BLaER1 treated with 17β-estradiol and CSF1 and Interleukin-3, amounts not matched to agents 10 nM and 100 nM (cell line): Measurements from ENCODE around the gene IVL.

Source experiments
- H3K27ac ChIP-seq, 11 experiments: shearing (Covaris generic); formaldehyde crosslinking; 2 replicates each; pipeline ENCODE4 v1.8.1; 2022
- H3K27me3 ChIP-seq, 11 experiments: shearing (Covaris generic); formaldehyde crosslinking; 2 replicates each; pipeline ENCODE4 v1.8.1; 2022
- H3K36me3 ChIP-seq, 11 experiments: shearing (Covaris generic); formaldehyde crosslinking; 2 replicates each; pipeline ENCODE4 v1.8.1; 2022
- H3K4me1 ChIP-seq, 10 experiments: shearing (Covaris generic); formaldehyde crosslinking; 2 replicates each; pipeline ENCODE4 v1.8.1; 2022
- H3K4me2 ChIP-seq, 11 experiments: shearing (Covaris generic); formaldehyde crosslinking; 2 replicates each; pipeline ENCODE4 v1.8.1; 2022
- H3K4me3 ChIP-seq, 10 experiments: shearing (Covaris generic); formaldehyde crosslinking; 2 replicates each; pipeline ENCODE4 v1.8.1; 2022
- H3K9ac ChIP-seq, 11 experiments: shearing (Covaris generic); formaldehyde crosslinking; 2 replicates each; pipeline ENCODE4 v1.8.1; 2022
- H3K9me3 ChIP-seq, 11 experiments: shearing (Covaris generic); formaldehyde crosslinking; replicated peaks in 1 of 11; 2 replicates each; pipeline ENCODE4 v1.8.1; 2022
- H4K20me1 ChIP-seq, 11 experiments: shearing (Covaris generic); formaldehyde crosslinking; 2 replicates each; pipeline ENCODE4 v1.8.1; 2022
- Cebpa-rat ChIP-seq, 11 experiments: shearing (Covaris generic); IDR thresholded peaks; 2 replicates each; pipeline ENCODE4 v1.8.1; 2022

The IVL gene

DNA sequence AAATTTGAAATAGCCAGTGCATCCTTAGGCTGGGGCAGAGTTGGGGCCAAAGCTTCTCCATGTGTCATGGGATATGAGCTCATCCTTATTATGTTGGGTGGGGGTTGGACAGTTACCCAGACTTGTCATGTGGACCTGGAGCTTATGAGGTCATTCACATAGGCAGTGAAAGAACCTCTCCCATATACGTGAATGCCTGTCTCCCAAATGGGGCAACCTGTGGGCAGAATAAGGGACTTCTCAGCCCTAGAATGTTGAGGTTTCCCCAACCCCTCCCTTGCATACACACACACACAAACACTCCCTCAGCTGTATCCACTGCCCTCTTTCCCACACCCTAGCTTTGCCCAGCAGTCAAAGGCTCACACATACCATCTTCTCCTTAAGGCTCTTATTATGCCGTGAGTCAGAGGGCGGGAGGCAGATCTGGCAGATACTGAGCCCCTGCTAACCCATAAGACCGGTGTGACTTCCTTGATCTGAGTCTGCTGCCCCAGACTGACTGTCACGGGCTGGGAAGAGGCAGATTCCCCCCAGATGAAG, 2.3 kb upstream of the IVL start:
- TF ChIP-seq Cebpa-rat (IDR thresholded peaks at IDR 0.05): no peak
- H3K4me3 ChIP-seq: no peak overlapping the region
- H3K36me3 ChIP-seq: no peaks in the 10 kb centered on the region
- H3K4me2 ChIP-seq: no peak overlapping the region
- H3K9me3 ChIP-seq: peaks cover 0 to 15% (median 0%) of the 10 kb centered on the region in 11 experiments; a peak in 4 of 22 replicates
- peaks cover 0 to 10% (median 3%) of the 10 kb centered on the region in 10 experiments; a peak in 8 of 20 replicates for H3K4me1 ChIP-seq
- H4K20me1 ChIP-seq: no peaks in the 10 kb centered on the region
- no peak overlapping the region for H3K9ac ChIP-seq
- peaks cover 0 to 9% (median 0%) of the 10 kb centered on the region in 11 experiments; a peak in 2 of 22 replicates for H3K27me3 ChIP-seq
- no peak overlapping the region for H3K27ac ChIP-seq

DNA sequence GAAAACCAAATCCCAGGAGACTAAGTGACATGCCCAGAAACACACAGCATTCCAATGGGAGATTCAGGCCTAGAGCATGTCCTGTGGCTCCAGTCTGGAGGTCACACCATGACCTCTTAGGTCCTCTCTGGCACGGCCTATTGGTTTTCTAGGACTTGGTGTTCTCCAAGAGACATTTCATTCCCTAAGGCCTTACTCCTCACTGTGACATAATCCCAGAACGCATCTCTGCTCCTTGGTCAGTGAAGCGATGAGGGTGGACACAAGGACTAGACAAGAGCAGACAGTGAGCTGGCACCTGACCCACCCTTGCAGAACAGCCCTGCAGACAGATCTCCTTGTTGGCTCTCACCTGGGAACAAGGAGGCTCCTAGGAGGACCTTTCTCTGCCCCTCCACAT, 860 bp downstream of the IVL start:
- H3K4me3 ChIP-seq: no peak overlapping the region
- H3K9ac ChIP-seq: no peak overlapping the region
- H3K9me3 ChIP-seq: peaks cover 0 to 15% (median 0%) of the 10 kb centered on the region in 11 experiments; a peak in 4 of 22 replicates
- TF ChIP-seq Cebpa-rat (IDR thresholded peaks at IDR 0.05): no peak
- H3K27me3 ChIP-seq: peaks cover 0 to 9% (median 0%) of the 10 kb centered on the region in 11 experiments; a peak in 2 of 22 replicates
- H3K4me2 ChIP-seq: no peak overlapping the region
- no peaks in the 10 kb centered on the region for H4K20me1 ChIP-seq
- no peaks in the 10 kb centered on the region for H3K36me3 ChIP-seq
- H3K27ac ChIP-seq: no peak overlapping the region
- peaks cover 0 to 10% (median 3%) of the 10 kb centered on the region in 10 experiments; a peak in 8 of 20 replicates for H3K4me1 ChIP-seq

DNA sequence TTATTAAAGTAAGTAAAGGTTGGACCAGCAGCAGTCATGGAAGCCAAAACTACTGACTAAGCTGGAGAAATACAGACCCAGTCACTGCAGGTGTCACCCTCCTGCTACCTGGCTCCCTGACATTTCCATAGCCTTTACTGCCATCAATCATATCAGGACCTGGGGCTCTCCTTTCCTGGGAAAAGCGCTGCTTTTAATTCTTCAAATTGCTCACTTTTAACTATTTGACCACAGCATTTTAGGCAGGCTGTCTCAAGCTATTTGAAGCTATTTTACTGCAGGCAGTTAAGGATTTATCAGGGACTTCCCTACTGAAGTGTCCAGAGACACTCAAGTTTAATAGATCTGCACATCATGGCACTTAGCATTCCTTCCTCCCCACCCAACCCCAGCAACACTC, 4.1 kb downstream of the IVL start:
- Histone ChIP-seq H3K27ac (no peak overlapping the region), H3K27me3 (peaks cover 0 to 9% (median 0%) of the 10 kb centered on the region in 11 experiments; a peak in 2 of 22 replicates), H3K36me3 (no peaks in the 10 kb centered on the region), H3K9ac (no peak overlapping the region), H3K4me3 (no peak overlapping the region), H3K4me1 (no peaks in the 10 kb centered on the region), H3K4me2 (no peak overlapping the region), H4K20me1 (no peaks in the 10 kb centered on the region), H3K9me3 (peaks cover 0 to 15% (median 4%) of the 10 kb centered on the region in 11 experiments; a peak in 8 of 22 replicates)
- no peak for TF ChIP-seq Cebpa-rat (IDR thresholded peaks at IDR 0.05)

DNA sequence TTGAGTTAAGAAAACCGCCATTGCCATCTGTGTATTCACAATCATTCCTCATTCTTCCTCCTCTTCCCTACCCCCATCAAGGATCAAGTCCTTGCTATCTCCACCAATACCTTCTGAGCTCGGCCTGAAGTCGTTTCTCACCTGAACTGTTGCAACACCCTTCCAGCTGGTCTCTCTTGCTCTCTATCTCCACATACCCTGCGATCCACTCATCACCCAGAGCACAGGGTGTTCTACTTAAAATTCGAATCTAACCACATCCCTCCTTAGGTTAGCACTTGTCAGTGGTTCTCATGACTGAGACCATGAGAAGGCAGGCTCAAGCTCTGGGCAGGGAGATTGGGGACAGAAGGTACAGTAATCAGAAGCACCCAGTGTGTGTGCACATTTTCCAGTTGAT, 4.6 kb downstream of the IVL start:
- TF ChIP-seq Cebpa-rat (IDR thresholded peaks at IDR 0.05): no peak
- H3K27me3 ChIP-seq: peaks cover 0 to 9% (median 0%) of the 10 kb centered on the region in 11 experiments; a peak in 2 of 22 replicates
- H3K36me3 ChIP-seq: no peaks in the 10 kb centered on the region
- H3K27ac ChIP-seq: no peak overlapping the region
- H3K4me1 ChIP-seq: no peaks in the 10 kb centered on the region
- H3K9ac ChIP-seq: no peak overlapping the region
- H4K20me1 ChIP-seq: no peaks in the 10 kb centered on the region
- H3K9me3 ChIP-seq: peaks cover 0 to 15% (median 4%) of the 10 kb centered on the region in 11 experiments; a peak in 8 of 22 replicates
- no peak overlapping the region for H3K4me2 ChIP-seq
- no peak overlapping the region for H3K4me3 ChIP-seq

DNA sequence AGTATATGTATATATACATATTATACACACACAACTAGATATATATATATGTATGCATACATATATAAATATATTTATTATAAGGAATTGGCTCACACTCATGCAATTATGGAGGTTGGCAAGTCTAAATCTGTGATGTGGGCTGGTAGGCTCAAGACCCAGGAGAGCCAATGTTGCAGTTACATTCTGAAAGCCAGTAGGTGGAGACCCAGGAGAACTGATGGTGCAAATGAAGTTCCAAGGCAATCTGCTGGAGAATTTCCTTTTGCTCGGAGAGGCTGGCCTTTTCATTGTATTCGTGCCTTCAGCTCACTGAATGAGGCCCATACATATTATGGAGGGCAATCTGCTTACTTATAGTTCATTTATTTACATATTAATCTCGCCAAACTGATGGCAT, 9.4 kb downstream of the IVL start:
- no peaks in the 10 kb centered on the region for H3K36me3 ChIP-seq
- H3K4me2 ChIP-seq: no peak overlapping the region
- H3K27ac ChIP-seq: no peak overlapping the region
- no peak for TF ChIP-seq Cebpa-rat (IDR thresholded peaks at IDR 0.05)
- no peaks in the 10 kb centered on the region for H3K27me3 ChIP-seq
- no peak overlapping the region for H3K4me3 ChIP-seq
- no peaks in the 10 kb centered on the region for H4K20me1 ChIP-seq
- no peak overlapping the region for H3K9ac ChIP-seq
- no peaks in the 10 kb centered on the region for H3K4me1 ChIP-seq
- peaks cover 0 to 9% (median 4%) of the 10 kb centered on the region in 11 experiments; a peak in 6 of 22 replicates for H3K9me3 ChIP-seq

DNA sequence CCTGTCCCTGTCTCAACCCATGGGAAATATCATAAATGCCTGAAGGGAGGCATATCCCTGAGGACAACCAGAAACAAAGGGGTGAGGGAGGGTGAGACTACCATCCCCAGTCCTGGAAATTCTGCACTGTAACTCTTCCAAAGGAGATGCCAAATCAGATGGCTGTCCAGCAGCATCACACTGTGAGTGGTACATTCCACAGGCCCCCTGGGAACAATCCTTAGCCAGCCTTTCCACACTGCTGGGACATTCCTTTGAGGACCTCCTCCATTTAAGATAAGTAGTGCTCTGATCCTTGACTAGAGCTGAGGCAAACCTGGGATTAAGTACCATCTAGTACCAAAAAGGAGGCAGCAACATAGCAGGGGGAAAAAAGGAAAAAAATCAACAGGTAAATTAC, 10.7 kb downstream of the IVL start:
- Histone ChIP-seq H3K27ac (no peak overlapping the region), H3K4me2 (no peak overlapping the region), H3K9me3 (peaks cover 0 to 9% (median 4%) of the 10 kb centered on the region in 11 experiments; a peak in 6 of 22 replicates), H3K27me3 (no peaks in the 10 kb centered on the region), H4K20me1 (no peaks in the 10 kb centered on the region), H3K9ac (no peak overlapping the region), H3K36me3 (no peaks in the 10 kb centered on the region), H3K4me3 (no peak overlapping the region), H3K4me1 (no peaks in the 10 kb centered on the region)
- TF ChIP-seq Cebpa-rat (IDR thresholded peaks at IDR 0.05): no peak

DNA sequence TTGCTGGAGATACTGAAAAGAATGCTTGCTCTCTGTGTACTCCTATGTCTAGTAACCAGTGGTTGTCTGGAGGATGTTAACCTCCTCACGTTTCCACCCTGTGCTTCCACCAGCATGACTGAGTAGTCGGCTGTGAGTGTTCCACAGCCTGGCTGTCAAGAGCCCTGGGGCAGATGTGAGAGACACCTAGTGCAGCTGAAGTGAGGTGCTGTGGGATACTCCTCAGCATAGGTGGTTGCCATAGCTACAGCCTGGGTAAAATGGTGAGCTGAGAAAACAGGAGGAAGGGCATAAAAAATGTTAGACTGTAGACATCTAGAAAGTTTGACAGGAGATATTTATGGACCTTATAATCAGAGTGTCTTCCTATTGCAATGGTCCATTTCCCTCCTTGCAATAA, 15.8 kb downstream of the IVL start:
- Histone ChIP-seq H3K4me3 (no peak overlapping the region), H3K4me1 (no peaks in the 10 kb centered on the region), H3K4me2 (no peak overlapping the region), H3K9me3 (peaks cover 0 to 14% (median 0%) of the 10 kb centered on the region in 11 experiments; a peak in 7 of 22 replicates), H3K9ac (no peak overlapping the region), H4K20me1 (no peaks in the 10 kb centered on the region), H3K27ac (no peak overlapping the region), H3K27me3 (no peaks in the 10 kb centered on the region), H3K36me3 (no peaks in the 10 kb centered on the region)
- no peak for TF ChIP-seq Cebpa-rat (IDR thresholded peaks at IDR 0.05)

DNA sequence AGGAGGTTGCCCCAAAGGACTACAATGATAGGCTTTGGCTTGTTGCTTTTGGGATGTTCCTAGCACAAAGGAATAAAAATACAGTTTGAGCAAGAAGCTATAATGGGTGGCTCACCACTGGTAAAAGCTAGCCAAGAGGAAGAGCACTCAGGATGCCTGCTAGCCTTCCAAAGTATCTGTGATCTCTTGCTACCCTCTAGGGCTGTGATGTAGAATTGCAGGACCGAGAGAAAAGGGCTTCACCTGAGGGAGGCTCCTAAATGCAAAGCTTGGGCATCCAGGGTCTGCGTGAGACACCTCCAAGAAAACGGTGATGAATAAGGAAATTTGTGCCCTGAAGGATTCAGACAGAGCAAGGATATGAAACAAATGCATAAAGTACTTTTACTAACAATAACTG, 17.7 kb downstream of the IVL start:
- Histone ChIP-seq H3K4me1 (no peaks in the 10 kb centered on the region), H3K4me2 (no peak overlapping the region), H3K9ac (no peak overlapping the region), H3K36me3 (no peaks in the 10 kb centered on the region), H3K9me3 (peaks cover 0 to 12% (median 0%) of the 10 kb centered on the region in 11 experiments; a peak in 5 of 22 replicates), H3K4me3 (no peak overlapping the region), H4K20me1 (no peaks in the 10 kb centered on the region), H3K27ac (no peak overlapping the region), H3K27me3 (no peaks in the 10 kb centered on the region)
- no peak for TF ChIP-seq Cebpa-rat (IDR thresholded peaks at IDR 0.05)

DNA sequence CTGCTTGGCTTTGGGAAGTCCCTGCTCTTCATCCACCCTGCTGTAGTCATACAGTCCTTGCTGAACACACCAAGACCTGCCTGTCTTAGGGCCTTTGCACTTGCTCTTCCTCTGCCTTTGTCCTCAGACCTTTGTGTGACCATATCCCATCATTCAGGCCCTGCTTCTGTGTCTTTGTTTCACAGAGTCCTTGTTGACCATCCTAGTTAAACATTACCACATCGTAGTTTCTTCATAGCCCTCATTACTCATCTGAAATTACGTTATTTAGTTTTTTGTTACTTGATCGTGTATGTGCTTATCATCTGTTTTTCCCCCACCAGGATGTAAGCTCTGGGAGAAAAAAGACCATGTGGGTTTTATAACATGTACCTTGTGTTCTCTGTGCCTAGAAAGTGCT, 20.3 kb downstream of the IVL start:
- Histone ChIP-seq H4K20me1 (no peaks in the 10 kb centered on the region), H3K27ac (no peak overlapping the region), H3K9me3 (peaks cover 0 to 12% (median 0%) of the 10 kb centered on the region in 11 experiments; a peak in 5 of 22 replicates), H3K27me3 (no peaks in the 10 kb centered on the region), H3K4me3 (no peak overlapping the region), H3K4me1 (no peaks in the 10 kb centered on the region), H3K36me3 (no peaks in the 10 kb centered on the region), H3K9ac (no peak overlapping the region), H3K4me2 (no peak overlapping the region)
- TF ChIP-seq Cebpa-rat (IDR thresholded peaks at IDR 0.05): no peak

DNA sequence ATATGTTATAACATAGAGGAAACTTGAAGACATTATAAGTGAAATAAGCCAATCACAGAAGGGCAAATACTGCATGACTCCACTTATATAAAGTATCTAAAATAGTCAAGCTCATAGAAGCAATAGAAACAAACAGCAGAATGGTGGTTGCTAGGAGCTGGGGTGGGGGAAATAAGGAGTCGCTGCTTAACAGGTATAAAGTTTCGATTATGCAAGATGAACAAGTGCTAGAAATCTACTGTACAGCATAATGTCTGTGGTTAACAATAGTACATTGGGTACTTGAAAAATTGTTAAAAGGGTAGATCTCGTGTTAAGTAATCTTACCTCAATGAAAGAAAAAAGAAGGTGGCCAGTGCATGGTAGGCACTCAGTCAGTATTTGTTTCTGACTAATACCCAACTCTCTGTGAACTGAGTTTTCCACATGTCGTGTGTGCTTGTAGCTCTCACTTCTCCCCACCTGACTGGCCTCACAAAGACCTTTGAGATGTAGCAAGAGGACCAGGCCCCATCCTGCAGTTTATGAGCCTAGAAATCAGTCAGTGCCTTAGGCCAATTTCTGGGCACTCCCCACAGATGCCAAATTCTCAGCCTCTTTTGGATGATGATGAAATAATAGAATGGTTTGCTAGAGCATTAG, 23.9 kb downstream of the IVL start:
- Histone ChIP-seq H3K4me1 (no peaks in the 10 kb centered on the region), H3K27me3 (no peaks in the 10 kb centered on the region), H3K4me3 (no peak overlapping the region), H3K27ac (no peak overlapping the region), H3K36me3 (no peaks in the 10 kb centered on the region), H3K4me2 (no peak overlapping the region), H4K20me1 (no peaks in the 10 kb centered on the region), H3K9me3 (peaks cover 0 to 3% (median 0%) of the 10 kb centered on the region in 11 experiments; a peak in 3 of 22 replicates), H3K9ac (no peak overlapping the region)
- no peak for TF ChIP-seq Cebpa-rat (IDR thresholded peaks at IDR 0.05)
